ENCODE measurements around the gene GADD45GIP1. TPM values are rescaled to one million over a fixed set of nuclear protein-coding genes. Genes with fewer than 3 reads are reported as not detected.
"Not testable (repeated sequence)": the region's sequence is repeated elsewhere in the genome, so short reads cannot be mapped to it uniquely, and the experiment has no call there.

Gene GADD45GIP1
- total RNA-seq, 1 experiment from 2014 or later = 75.8 TPM

DNA sequence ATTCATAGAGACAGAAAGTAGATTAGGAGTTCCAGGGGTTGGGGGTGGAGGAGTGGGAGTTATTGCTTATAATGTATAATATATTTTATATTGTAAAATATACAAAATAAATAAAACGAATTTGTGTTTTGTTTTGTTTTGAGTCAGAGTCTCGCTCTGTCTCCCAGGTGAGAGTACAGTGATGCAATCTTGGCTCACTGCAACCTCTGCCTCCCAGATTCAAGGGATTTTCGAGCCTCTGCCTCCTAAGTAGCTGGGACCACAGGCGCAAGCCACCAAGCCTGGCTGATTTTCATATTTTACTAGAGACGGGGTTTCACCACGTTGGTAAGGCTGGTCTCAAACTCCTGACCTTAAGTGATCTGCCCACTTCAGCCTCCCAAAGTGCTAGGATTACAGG, 2.5 kb upstream of the GADD45GIP1 start:
- no peak for DNase-seq (ENCODE audit: low read depth)

DNA sequence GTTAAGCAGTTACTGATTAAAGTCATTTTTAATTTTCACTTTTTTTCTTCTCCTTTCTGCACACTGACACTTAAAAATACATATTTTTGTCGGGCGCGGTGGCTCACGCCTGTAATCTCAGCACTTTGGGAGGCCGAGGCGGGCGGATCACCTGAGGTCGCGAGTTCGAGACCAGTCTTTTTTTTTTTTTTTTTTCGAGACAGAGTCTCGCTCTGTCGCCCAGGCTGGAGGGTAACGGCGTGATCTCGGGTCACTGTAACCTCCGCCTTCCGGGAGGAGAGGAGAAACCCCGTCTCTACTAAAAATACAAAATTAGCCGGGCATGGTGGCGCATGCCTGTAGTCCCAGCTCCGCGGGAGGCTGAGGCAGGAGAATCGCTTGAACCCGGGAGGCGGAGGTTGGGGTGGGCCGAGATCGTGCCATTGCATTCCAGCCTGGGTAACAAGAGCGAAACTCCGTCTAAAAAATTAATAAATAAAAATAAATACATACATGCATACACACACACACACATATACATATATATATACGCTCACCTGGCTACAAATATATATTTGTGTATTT, 448 bp upstream of the GADD45GIP1 start:
- not testable (repeated sequence) for DNase-seq (ENCODE audit: low read depth)

DNA sequence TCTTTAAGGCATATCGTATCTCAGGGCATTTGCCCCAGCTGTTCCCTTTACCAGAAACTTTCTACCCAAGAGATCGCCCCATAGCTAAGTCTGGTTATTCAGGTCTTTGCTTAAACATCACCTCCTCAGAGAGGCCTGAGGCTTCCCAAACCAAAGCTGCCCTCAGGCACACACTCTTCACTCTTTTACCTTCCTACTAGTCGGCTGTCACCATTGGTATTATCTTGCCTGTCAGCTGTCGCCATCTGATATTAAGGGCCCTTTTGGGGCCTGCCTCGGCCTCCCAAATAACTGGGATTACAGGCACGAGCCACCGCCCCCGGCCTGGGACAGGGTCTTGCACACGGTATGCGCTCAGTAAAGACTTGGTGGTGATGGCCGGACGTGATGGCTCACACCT, 1.0 kb downstream of the GADD45GIP1 start:
- DNase-seq (ENCODE audit: low read depth) = no peak

DNA sequence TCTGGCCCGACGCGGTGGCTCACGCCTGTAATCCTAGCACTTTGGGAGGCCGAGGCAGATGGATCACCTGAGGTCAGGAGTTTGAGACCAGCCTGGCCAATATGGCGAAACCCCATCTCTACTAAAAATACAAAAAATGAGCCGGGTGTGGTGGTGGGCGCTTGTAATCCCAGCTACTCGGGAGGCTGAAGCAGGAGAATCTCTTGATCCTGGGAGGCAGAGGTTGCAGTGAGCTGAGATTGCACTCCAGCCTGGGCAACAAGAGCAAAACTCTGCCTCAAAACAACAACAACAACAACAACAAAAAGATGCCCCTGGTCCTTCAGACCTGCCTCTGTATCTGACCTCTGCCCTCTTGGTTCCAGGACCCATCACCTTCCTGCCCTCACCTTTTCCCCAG, 1.4 kb downstream of the GADD45GIP1 start:
- not testable (repeated sequence) for DNase-seq (ENCODE audit: low read depth)

DNA sequence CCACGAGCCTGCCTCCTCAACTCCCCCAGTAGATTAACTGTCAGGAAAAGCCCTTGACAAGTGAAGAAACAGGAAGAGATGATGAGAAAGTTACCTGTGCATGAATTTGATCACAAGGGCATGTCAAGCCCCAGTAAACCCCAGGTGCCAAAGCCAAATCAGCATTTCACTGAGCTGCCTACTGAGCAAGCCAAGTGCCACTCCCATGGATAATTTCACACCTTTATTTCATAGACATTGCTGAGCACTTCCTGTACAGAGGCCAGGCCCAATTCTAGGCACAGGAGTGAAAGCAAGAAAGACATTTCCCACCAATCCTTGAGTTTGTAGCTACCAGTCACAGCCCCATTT, 2.4 kb downstream of the GADD45GIP1 start:
- DNase-seq (ENCODE audit: low read depth) = no peak

DNA sequence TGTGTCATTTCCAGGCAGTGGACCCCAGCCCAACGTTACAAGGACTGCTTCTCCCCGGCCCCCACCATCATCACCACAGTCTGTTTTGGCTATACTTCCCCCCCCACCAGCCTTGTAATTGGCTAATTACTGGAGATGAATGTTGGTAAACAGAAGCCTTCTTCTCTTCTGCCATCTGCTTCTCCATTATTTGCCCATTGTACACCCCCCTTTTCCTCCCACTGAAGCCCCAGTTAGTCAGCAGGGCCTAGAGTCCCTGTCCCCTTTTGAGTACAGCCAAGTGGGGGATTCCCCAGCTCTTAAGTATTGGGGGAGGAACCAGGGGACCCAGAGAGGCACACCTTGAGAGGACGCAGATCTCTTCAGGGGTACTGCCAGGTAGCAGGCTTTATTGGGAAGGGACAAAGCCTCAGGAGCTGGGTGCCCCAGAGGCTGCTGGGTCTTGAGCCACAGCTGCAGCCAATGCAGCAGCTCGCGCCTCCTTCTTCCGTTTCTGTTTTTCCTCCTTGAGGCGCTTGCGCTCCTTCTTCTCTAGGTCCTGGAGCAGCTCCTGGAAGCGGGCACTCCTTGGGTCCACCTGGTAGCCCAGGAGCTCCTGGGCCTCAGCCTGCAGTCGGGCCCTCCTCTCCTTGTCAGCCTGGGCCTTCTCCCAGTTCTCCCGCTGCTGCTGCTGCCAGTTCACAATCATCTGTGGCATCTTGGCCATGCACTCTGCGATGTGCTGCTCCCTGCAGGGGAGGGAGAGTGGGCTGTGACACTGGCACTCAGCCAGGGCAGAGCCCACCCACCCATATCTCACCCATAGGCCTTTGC, 3.0 kb downstream of the GADD45GIP1 start:
- no peak for DNase-seq (ENCODE audit: low read depth)

DNA sequence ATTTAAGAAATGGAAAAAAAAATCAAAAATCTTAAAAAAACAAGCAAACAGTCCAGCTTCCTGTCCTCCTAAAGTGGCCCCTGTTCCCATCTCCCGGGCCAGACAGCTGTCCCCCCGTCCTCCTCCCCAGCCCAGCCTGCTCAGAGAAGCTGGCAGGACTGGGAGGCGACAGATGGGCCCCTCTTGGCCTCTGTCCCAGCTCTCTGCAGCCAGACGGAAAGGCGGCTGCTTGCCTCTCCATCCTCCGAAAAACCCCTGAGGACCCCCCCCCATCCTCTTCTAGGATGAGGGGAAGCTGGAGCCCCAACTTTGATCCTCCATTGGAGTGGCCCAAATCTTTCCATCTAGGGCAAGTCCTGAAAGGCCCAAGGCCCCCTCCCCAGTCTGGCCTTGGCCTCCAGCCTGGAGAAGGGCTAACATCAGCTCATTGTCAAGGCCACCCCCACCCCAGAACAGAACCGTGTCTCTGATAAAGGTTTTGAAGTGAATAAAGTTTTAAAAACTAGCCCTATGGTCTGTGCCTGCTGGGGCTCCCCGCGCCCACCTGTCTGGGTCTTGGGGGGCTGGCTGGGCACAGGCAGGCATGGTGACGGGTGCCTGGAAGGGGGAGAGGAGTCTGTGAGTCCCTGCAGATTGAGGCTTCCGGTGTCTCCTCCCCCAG, 3.8 kb downstream of the GADD45GIP1 start:
- DNase-seq (ENCODE audit: low read depth) = peak; percentile 48

DNA sequence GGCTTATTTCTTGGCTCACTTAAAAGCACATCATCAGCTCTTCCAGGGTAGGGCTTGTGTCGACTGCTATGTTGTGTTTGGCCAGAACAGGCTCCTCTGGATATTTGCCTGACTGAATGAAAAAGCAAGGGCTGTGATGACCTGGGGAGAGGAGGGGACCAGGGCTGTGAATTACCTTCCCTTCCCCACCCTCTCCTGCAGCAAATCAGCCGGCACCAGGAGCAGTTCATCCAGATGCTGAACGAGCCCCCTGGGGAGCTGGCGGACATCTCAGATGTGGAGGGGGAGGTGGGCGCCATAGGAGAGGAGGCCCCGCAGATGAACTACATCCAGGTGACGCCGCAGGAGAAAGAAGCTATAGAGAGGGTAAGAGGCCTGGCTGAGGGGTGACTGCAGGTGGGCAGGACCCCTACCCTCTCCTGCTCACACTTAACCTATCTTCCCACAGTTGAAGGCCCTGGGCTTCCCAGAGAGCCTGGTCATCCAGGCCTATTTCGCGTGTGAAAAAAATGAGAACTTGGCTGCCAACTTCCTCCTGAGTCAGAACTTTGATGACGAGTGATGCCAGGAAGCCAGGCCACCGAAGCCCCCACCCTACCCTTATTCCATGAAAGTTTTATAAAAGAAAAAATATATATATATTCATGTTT, 4.4 kb downstream of the GADD45GIP1 start:
- peak; percentile 85 for DNase-seq (ENCODE audit: low read depth)

DNA sequence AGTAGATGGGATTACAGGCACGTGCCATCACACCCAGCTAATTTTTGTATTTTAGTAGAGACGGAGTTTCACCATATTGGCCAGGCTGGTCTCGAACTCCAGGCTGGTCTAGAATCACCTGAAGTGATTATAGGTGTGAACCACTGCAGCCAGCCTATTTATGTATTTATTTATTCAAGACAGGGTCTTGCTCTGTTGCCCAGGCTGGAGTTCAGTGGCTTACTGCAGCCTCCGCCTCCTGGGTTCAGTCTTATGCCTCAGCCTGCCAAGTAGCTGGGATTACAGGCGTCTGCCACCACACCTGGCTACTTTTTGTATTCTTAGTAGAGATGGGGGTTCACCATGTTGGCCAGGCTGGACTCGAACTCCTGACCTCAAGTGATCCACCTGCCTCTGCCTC, 5.0 kb downstream of the GADD45GIP1 start:
- DNase-seq (ENCODE audit: low read depth) = not testable (repeated sequence)

DNA sequence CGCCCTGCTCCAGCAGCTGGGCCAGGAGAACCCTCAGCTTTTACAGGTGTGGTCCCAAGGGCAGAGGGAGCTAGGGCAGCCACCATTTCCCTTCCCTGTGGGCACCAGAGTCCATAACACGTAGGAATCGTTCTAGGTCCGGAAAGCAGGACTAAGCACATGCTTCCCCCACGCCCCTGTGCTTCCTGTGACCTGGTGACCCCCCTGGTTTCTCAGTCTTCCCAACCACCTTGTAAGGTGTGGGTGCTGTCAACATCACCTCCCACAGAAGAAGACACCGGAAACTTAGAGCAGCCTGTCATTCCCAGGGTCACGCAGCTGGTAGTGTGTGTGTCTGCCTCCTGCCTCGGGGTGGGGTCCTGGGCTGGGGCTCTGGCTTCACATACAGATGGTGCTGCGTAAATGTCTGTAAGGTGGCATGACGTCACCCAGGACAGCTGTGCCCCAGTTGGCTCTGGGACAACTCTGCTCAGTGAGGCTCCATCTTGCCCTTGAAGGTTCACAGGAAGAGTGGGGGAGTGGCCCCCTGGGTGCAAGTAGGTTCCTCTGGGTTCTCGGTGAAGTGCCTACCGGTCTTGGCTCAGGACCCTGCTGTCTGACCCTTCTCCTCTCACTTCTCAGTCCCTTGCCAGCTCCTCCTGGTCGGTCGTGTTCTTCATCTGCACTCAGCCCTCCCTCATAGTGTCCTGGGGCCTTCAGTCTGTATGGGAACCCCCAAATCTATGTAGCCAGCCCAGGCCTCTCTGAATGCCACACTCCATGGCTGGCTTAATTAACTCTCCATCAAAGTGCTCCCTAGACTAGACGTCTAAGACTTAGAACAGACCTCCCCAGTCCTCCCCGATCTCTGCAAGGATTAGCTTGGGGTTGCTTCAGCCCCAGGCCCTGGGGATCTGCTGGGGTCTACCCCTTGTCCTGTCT, 7.4 kb downstream of the GADD45GIP1 start:
- DNase-seq (ENCODE audit: low read depth) = no peak

DNA sequence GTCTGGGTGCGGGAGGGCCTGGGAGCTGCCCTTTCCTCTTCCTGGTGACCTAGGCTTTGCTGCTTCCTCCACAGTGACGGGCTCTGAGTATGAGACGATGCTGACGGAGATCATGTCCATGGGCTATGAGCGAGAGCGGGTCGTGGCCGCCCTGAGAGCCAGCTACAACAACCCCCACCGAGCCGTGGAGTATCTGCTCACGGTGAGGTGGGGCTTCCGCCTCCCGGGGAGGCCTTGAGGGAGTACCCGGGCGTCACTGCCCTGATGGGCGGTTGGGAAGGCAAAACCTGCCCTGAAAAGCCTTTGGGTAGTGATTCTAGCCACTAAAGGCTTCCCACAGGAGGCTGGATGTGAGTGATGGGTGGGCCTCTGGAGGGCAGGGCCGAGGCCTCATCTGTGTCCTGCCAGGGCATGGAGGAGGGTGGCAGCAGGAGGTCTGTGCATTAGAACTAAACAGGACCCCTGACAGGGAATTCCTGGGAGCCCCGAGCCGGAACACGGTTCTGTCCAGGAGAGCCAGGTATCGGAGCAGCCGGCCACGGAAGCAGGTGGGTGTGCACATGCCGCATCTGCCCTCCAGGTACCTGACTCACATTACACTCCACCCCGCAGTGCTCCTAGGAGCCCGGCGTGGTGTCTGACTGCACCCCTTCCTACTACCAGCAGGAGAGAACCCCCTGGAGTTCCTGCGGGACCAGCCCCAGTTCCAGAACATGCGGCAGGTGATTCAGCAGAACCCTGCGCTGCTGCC, 8.2 kb downstream of the GADD45GIP1 start:
- no peak for DNase-seq (ENCODE audit: low read depth)

DNA sequence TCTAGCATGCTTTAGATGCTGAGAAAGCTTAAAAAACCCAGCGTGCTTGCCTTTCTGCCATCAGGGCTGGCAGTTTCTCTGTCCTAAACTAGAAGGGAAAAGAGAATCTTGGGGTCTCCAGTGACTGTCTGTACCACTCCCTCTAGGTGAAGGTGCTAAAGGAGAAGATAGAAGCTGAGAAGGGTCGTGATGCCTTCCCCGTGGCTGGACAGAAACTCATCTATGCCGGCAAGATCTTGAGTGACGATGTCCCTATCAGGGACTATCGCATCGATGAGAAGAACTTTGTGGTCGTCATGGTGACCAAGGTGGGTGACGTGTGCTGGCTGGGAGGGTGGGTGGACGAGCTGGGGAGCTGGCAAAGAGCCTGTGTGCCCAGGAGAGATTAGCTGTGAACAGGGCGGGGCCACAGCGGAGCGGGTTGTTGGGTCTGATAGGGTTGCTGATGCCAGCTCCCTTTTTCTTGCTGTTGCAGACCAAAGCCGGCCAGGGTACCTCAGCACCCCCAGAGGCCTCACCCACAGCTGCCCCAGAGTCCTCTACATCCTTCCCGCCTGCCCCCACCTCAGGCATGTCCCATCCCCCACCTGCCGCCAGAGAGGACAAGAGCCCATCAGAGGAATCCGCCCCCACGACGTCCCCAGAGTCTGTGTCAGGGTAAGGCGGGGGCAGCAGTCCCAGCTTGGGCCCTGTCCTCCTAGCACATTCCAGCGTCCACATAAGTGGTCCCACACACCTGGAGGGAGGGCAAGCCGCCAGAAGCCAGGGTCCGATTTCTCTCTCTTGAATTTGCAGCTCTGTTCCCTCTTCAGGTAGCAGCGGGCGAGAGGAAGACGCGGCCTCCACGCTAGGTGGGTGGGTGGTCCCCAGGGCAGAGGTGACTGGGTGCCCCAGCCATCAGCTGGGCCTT, 9.1 kb downstream of the GADD45GIP1 start:
- no peak for DNase-seq (ENCODE audit: low read depth)

DNA sequence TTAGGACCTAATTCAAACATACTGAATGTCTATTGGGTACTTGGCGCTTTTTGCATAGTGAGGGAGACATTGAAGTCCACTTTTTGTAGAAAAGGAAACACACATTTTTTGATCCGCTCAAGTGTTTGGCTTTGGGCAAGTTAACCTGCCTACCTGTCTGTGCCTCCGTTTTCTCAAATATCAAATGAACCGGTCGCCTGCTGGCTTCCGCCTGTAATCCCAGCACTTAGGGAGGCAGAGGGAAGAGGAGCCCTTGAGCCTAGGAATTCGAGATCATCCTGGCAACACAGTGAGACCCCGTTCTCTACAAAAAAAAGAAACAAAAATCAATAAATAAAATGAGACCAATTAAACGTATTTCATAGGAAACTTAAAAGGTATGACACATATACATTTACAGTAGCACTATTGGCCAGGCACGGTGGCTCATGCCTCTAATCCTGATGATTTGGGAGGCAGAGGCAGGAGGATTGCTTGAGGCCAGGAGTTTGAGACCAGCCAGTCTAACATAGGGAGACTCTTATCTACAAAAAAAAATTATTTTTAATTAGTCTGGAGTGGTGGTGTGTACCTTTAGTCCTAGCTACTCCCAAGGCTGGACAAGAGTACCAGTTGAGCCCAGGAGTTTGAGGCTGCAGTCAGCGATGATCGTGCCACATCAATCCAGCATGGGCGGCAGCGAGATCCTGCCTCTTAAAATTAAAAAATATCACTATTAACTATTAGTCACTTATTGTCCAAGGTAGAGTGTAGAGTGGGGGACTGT, 10.1 kb downstream of the GADD45GIP1 start:
- no peak for DNase-seq (ENCODE audit: low read depth)

DNA sequence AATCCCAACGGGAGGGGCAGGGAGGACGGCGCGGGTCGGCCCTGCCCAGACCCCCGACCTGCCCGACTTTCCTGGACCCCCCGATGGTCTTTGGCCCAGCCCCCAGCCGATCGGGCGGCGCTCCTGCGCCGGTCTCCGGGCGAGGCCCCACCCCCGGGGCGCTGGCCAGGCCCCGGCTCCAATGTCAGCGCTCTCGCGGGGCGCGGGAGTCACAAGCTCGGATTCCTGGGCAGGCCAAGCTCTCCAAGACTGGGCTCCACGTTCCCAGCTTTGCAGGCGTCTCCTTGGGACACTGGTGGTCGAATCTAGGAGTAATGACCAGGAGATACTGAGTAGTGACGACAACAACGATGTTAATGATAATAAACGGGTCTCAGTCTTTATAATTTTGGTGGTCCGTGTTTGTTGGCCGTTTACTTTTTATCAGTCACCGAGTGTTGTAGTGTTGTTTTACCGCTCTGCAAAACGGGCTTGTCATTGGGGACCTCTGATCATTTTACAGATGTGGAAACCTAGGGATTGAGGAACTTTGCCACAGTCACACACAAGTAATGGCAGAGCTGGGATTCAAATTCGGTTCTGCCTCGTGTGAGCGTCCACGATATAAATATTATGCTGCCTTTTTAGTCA, 10.8 kb downstream of the GADD45GIP1 start:
- DNase-seq (ENCODE audit: low read depth) = peak; percentile 85

DNA sequence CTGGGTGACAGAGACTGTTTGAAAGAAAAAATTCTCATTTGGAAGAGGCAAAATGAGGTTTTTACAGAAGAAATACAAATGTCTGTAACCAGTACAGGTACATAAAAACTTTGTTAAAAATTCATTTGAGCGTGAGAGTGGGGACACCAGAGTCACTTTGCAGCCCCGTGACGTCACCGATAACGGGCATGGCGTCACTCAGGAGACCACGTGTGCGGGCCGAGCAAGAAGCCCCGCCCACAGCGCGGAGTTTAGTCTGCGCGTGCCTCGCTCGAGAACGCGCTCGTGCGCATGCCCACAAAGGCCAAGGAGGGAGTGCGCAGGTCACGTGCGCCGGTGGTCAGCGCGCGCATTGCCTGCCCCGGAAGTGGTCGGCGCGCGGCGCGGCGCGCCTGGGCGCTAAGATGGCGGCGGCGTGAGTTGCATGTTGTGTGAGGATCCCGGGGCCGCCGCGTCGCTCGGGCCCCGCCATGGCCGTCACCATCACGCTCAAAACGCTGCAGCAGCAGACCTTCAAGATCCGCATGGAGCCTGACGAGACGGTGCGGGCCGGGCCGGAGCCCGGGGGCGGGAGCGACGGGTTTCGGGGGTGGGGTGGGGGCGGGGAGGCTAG, 11.4 kb downstream of the GADD45GIP1 start, which contains the start of gene RAD23A:
Gene RAD23A (plus strand): TSS at position 384 of the 613 bp plus-strand sequence. CDS start 87 bp downstream, at position 471.
- DNase-seq (ENCODE audit: low read depth) = peak; percentile 99

DNA sequence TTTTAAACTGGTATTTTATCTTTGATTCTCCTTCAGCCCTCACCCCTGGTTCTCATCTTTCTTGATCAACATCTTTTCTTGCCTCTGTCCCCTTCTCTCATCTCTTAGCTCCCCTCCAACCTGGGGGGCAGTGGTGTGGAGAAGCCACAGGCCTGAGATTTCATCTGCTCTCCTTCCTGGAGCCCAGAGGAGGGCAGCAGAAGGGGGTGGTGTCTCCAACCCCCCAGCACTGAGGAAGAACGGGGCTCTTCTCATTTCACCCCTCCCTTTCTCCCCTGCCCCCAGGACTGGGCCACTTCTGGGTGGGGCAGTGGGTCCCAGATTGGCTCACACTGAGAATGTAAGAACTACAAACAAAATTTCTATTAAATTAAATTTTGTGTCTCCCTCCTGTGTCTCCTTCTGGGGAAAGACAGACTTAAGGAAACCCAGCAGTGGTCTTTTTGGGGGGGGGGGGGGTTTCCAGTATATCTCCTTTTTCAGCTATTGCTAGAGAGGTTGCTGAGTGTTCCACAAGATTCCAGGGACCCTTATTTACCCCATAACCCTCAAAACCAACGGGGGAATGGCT, 12.8 kb downstream of the GADD45GIP1 start:
- no peak for DNase-seq (ENCODE audit: low read depth)

DNA sequence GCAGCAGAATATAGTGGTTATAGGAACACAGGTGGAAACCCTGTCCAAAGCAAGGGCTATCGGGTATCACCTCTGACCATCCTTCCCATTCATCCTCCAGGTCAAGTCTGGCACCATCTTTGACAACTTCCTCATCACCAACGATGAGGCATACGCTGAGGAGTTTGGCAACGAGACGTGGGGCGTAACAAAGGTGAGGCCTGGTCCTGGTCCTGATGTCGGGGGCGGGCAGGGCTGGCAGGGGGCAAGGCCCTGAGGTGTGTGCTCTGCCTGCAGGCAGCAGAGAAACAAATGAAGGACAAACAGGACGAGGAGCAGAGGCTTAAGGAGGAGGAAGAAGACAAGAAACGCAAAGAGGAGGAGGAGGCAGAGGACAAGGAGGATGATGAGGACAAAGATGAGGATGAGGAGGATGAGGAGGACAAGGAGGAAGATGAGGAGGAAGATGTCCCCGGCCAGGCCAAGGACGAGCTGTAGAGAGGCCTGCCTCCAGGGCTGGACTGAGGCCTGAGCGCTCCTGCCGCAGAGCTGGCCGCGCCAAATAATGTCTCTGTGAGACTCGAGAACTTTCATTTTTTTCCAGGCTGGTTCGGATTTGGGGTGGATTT, 13.5 kb downstream of the GADD45GIP1 start:
- no peak for DNase-seq (ENCODE audit: low read depth)

Data from Daoy (cell line).